ENCODE results near the gene C1orf185.

- no peak for TF ChIP-seq CTCF (IDR thresholded peaks at IDR 0.05 in 8 of 11, conservative IDR thresholded peaks at IDR 0.05 in 3 of 11)
- TF ChIP-seq POLR2AphosphoS5 (IDR thresholded peaks at IDR 0.05) = no peak
- TF ChIP-seq POLR2A (IDR thresholded peaks at IDR 0.05) = no peak
These were observed 28.6 kb upstream of the C1orf185 start for GRCh38 chr1:51073456-51073855.
